Activated CD4-positive, alpha-beta T cell treated with anti-CD3 and anti-CD28 coated beads, Interleukin-10, Interleukin-2, amounts not matched to agents 100 ng/mL and 50 ng/mL, durations not matched to agents 16 hours and 8 hours (primary cell): Measurements from ENCODE around the gene CMBL.
A peak's percentile ranks its signal among the peaks of the same experiment; 100 is the strongest.

Source experiments
- DNase-seq: peaks from one replicate; pipeline ENCODE4 v3.0.0-alpha.2; 2020

The CMBL gene

DNA sequence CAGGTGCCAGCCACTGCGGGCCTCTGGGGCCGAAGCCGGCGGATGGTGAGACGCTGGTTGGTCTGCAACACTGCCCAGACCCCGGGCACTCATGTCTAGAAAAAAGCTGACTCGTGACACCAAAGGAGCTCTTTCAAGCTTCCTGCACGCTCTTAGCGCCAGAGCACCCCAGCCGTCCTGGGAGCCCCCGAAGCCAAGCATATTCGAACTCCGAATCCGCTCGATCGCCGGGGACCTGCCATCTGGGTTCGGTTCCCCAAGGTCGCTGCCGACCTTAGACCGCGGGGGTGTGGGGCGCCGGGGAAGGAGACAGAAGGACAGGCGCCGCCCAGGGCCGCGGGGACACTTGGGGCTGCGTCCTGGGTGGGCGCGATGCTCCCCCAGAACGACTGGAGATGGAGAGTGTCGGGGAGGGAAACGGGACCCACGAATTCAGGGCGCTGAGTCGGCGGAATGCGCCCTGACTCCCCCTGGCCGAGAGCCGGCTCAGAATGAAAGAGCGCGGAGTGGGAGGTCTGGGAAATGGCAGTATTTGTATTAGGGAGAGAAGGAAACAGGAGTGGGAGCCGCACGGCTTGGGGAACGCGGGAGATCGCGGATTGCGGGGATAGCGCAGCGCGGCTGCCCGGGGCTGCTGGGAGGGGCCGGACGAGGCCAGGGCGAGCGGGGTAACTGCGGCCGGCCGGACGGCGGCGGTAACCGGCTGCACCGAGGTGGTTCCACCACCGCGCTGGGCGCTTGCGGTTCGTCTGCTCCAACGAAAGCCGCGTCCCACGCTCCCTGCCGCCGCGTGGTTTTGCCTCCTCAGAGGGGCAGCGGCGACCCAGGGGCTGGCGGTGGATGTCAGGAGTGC is 25.7 kb upstream of the CMBL start:
- DNase-seq, result no peak

DNA sequence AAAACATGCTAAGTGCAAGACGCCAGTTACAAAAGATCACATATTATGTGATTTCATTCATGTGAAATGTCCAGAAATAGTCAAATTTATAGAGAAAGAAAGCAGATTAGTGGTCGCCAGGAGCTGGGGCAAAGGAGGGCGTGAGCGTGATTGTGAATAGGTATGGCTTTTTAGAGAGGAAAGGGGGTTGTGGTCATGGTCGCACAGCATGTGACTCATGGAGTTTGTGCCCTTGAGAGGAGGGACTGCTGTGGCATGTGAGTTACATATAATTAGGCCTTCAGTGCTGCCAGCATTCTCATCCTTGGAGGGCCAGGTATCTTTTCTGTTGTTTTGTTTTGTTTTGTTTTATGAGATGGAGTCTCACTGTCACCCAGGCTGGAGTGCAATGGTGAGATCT is 24.6 kb upstream of the CMBL start:
- no peak for DNase-seq

DNA sequence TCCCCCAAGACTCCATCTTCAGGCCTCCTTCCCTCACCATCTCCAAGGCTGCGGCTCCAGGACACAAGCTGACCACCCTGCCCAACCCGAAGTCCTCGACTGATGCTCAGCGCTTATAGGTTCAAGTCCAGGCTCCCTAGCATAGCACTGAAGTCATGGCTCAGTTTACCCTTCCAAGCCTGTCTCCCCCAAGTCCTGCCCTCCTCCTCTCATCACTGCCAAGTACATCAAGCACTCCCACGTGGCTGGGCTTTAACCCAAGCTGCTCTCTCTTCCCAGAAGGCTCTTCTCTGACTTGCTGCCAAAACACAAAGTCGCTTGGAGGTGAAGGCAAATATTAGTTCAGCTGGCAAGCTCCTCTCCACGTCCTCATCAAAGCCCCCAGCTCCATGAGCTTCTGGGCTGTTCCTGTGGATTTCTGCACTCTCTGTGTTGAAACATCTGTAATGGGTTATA is 23.7 kb upstream of the CMBL start:
- no peak for DNase-seq

DNA sequence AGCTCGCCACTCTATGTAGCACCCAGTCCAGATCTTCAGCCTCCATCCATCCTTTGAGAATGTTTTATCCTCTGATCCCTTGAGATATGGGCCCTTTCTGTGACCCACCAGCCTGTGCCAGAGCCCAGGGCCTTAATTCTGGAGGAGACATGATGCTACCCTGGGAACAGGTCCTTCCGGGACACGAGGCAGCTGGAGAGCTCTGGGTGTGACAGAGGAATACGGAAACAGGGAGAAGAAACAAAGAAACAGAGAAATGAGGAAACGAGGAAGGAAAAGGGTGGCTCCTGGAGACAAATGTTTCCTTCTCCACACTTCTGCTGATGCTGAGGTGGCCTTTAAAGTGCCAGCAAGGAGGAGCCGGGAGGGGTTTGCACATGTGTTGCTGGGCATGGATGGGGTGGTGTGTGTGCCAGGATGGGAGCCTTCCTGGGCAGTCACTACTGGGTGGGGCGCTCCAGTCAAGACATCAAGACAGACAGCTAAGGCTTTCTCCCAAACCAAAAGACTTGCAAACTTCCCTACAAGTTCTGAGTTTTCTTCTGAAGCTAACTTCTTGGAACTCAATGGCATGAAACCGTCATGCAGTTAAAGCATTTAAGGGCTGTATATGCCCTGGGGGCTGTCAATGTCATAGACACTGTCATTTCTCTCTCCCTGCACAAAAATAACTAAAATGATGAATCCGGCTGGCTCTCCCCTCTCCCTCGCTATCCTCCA is 23.0 kb upstream of the CMBL start:
- DNase-seq, result no peak

DNA sequence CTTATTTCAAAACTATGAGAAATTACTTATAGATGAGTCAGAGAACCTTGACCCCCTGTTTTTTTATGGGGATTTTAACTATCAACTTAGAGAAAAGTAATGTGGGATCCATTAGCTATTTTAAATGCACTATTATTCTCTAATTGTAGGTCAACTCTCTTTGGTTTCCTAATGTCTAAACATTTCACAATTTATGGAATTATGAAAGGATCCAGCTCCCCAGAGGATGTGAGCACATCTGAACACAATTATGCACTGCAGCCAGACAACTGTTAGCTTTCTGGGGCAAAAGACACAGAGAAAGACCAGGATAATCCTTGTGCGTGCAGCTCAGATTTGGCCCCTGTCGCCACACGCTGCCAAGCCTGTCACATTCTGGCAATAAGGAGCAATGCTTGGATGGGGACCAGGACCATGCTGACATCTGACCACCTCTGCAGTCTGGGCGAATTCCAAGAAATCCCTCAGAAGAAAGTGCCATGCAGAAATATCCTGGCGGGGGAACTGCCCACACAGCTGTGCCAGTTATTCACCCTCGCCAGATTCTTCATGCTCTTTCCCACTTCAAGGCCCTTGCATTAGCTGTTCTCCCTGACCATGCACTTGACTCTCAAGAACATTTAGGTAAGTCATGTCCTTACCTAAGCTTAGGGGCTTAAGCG is 22.2 kb upstream of the CMBL start:
- DNase-seq, result no peak

DNA sequence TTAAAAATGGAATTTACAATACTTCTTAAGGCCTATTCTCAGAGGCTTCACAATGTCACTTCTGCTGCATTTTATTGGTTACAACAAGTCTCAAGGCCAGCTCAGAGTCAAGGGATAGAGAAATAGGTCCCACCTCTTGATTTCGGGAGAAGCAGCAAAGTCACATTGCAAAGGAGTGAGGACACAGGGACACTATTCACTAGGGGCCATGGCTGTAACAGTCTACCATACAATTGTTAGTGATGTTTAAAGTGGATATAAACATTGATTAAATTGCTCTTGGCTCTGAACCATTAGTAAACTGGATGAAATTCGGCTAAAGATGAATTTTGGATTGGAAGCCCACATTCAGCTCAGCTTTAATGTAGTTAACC is 21.7 kb upstream of the CMBL start:
- no peak for DNase-seq

DNA sequence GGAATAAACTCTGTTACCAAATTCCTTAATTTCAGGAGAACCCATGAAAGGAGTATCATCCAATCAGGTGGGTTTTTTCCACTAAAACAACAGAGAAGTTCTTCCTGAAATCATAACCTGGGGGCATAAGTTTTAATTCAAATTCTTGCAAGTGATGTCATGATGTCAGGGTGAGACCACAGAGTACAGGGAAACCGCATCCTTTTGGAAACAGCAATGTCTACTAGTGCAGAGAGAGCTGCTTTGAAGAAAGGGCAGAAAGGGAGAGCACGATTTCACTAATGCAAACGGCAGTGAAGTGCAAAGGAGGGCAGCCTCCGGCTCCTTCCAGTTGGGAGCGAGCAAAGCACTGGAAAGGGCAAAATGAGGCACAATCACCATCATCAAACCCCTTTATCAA is 20.6 kb upstream of the CMBL start:
- DNase-seq, result no peak

DNA sequence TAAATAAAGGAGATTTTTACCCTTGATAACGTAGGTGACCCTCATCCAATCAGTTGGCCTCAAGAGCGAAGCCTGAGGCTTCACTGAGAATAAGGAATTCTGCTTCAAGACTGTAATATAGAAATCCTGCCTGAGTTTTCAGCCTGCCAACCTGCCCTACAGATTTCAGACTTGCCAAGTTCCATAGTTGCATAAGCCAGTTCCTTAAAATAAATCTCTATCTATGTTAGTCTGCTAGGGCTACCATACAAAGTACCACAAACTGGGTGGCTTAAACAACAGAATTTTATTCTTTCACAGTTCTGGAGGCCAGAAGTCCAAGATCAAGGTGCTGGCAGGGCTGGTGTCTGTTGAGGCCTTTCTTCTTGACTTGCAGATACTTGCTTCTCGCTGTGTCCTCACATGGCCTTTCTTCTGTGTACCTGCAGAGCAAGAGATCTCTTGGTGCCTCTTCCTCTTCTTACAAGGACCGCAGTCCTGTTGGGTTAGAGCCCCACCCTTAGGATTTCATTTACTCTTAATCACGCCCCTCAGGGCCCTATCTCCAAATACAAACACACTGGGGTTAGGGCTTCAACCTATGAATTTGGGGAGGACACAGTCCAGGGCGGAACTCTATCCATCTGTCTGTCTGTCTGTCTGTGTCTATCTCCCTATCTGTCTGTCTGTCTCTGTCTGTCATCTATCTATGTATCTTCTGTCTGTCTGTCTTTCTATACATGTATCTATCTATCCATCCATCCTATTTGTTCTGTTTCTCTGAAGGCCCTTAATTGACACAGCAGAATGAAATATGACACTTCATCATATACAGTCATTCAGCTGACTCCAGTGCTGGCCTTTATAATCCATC is 17.0 kb upstream of the CMBL start:
- DNase-seq, result no peak

DNA sequence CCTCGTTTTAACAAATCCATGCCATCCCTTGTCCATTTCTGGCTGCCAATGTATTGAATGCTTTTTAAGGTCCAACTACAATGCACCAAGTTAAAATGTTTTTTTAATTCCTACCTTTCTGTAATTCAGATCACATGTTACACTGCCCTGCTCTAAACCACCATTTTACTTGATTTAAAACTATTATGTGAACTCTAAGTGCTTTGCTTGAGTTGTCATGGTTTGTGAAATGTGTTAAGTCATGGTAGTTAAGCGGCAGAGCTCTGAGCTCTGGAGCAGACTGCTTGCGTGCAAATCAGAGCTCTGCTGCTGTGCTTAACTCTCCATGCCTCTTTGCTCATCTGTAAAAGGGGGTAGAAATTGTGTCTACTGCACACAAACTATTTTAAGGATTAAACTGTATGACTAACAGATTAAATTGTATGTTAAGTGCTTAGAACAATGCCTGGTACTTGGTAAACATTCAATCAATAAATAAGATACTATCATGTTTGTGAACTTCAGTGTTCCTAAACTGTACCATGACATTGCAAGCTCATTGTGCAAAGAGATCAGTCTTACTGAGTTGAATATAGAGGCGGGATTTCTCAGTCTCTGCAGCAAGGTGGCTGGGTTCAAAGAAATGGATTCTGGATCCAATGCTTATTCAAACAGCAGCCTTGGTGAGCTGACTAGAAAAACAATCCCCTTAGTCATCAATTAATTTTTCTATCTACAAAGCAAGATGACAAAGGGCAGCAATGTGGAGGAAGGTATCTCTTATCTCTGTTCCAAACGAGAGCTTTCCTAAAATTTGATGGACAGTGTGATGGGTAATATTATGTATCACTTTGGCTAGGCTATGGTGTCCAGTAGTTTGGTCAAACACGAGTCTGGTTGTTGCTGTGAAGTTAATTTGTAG is 16.1 kb upstream of the CMBL start:
- DNase-seq, result no peak

DNA sequence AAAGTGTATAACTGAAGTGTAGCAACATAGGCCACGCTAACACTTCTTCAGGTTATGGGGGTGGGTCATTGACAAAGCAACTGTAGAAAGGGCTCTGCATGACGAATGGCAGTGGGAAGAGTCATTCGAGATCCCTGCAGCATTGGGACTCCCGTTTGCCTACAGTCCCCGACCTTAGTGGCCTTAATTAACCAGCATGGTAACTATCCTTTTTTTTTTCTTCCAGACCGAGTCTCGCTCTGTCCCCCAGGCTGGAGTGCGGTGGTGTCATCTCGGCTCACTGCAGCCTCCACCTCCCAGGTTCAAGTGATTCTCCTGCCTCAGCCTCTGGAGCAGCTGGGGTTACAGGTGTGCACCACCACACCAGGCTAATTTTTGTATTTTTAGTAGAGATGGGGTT is 14.2 kb upstream of the CMBL start:
- DNase-seq, result no peak

DNA sequence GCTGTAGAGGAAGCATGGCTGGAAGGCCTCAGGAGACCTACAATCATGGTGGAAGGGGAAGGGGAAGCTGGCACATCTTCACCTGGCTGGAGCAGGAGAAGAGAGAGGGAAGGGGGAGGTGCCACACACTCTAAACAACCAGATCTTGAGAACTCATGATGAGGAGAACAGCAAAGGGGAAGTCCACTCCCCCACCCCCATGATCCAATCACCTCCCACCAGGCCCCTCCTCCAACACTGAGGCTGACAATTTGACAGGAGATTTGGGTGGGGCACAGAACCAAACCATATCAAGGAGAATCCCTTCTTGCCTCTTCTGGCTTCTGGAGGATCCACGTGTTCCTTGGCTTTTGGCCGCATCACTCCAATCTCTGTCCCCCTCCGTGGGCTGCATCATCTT is 13.1 kb upstream of the CMBL start:
- DNase-seq, result no peak

DNA sequence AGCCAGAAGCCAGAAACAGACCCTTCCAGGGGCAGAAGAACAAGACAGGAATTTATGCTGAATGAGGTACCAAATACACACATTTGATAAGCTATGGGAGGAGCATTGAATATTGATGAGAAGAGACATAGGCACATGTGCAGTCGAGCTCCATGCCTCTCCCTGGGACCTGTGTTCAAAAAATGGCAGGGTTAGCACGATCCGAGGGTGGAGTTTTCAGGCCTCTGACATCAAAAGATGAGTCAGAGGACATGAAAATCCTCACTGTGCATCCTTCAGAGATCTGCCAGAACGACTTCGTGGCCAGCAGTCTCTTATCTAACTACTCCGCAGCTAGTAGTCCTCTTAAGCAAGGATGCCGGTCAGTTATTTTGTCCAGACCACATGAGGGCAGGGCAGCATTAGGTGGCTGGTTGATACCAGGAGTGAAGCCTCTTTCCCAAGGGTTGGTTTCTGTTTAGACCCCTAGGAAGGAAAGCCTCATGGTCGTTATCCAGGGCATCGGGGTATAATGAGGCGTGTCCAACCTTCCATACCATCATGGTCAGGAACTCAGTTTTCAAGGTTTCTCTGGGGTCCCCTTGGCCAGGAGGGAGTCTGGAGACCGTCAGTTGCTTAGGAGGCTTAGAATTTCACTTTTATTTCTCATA is 11.6 kb upstream of the CMBL start:
- no peak for DNase-seq

DNA sequence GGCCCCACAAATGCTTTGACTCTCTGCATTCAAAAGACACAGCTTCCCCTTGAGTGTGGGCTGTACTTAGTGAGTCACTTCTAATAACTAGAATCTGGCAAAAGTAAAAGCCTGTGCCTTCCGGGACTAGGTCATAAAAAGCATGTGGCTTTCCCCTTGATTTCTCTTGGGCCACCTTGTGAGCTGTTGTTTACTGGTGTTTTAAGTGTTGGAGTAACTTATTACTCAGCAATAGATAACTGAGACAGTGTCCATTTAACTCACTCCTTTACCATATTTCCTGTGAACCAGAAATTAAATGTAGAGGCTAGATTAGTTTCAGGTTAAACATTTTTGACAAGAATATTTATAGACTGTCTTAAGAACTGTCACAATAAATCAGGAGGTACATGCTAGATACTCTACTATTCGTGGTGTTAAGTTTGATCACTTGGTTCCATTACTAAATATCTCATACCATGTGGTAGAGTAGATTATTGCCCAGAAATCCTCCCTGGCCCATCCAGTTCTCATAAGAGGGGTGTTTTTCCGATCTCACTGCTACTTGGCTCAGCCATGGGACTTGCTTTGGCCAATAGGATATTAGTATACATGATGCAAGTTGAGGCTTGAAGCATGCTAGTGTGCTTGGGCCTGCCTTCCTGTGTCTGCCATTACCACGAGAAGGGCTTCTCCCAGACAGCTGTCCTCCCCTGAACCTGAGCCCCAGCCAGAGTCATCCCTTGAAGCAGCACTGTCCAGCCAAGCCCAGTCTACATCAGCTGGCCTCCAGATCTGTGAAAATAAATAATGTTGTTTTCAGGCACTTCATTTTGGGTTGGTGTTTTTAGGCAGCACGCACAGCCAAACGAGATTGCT is 10.4 kb upstream of the CMBL start:
- DNase-seq, result peak; percentile 54

DNA sequence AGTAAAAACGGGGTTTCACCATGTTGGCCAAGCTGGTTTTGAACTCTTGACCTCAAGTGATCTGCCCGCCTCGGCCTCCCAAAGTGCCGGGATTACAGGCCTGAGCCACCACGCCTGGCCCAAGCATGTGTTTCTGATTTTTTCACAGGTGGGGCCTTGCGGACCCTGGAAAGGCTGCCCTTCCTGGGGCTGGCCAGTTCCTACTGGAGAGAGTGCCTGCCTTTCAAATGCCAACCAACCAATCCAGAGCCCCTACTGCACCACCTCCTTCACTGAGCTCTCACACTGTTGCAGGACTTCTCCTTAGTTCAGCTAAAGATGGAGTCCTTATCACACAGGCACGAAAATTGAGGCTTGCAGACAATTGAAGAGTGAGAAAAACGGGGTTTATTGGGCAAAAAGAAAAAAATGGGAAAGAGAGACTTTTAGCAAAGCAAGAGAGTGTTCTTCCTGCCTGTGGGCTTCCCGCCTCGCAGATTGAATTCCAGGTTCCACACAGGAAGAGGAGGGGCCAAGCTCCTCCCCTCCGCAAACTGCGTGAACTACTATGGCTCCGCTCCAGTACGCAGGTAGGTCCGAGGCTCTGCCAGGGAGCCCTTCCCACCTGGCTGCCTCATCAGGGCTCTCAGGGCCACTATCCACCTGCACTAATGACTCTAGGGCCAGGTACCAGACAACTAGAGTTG is 8.3 kb upstream of the CMBL start:
- no peak for DNase-seq

DNA sequence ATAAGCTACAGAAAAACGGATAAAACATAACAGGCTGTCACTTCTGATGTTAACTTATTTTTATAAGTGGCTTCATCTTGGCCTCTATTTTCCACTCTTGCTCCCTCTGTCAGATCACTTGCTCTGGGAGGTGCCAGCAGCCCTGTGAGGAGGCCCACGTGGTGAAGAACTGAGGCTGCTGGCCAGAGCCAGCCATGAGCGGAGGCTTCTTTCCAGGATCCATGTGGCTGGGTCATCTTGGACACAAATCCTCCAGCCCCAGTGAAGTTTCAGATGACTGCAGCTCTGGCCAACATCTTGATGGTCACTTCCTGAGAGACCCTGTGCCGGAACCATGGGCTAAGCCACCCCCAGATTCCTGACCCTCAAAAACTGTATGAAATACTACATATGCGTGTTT is 7.5 kb upstream of the CMBL start:
- DNase-seq, result no peak

DNA sequence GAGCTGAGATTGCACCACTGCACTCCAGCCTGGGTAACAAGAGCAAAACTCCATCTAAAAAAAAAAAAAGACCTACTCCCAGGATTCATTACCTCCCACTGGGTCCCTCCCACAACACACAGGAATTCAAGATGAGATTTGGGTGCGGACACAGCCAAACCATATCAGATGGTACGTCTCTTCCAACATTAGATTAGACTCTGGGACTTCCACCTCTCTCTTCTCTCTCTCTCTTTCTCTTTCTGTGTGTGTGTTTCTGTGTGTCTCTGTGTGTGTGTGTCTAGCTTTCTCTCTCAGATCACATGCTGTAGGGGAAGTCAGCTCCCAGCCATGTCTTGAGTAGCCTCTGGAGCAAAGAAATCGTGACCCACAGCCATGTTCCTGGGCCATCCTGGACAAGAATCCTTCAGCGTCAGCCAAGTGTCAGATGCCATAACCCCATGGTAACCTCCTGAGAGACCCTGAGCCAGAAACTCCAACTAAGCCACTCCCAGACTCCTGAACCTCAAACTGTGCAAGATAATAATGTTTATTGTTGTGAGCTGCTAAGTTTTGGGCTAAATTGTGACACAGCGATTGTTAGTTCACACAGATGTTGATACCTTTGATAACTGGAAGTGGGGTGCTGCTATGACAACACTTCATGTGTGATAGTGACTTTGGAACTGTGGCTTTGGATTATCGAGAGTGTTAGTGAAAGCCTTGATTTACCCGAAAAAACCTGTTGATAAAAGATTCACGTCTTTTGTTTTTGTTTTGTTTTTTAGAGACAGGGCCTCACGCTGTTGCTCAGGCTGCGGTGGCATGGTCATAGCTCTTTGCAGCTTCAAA is 4.1 kb upstream of the CMBL start:
- no peak for DNase-seq

DNA sequence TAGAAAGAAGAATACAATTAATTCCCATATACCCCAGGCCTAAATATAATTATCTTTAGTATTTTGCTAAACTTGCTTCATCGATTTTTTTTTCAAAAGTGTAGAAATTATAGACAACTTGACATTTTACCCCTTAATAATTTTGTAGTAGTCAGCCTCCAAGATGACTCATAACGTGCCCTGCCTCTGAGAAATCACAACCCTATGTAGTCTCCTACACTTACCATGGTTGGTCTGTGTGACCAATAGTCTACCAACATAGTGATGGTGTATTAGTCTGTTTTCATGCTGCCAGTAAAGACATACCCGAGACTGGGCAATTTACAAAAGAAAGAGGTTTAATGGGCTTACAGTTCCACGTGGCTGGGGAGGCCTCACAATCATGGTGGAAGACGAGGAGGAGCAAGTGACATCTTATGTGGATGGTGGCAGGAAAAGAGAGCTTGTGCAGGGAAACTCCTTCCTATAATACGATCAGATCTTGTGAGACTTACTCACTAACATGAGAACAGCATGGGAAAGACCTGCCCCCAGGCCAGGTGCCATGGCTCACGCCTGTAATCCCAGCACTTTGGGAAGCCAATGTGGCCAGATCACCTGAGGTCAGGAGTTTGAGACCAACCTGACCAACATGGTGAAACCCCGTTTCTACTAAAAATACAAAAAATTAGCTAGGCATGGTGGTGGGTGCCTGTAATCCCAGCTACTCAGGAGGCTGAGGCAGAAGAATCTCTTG is 3.3 kb upstream of the CMBL start:
- peak; percentile 47 for DNase-seq
